ENCODE results near the gene BRICD5.
A peak's percentile ranks its signal among the peaks of the same experiment; 100 is the strongest.
"Not testable (repeated sequence)": the region's sequence is repeated elsewhere in the genome, so short reads cannot be mapped to it uniquely, and the experiment has no call there.

The BRICD5 gene
- 0 to 6.8 (median 2.2) reads per million in 18 experiments for total RNA-seq

GRCh38 chr16:2210386-2211365 is at the start of gene BRICD5:
TSS of gene BRICD5 (minus strand) at chr16:2210863. CDS start at chr16:2210833, 30 bp downstream.
- DNase-seq: no peak

GRCh38 chr16:2260250-2260649 is 49.6 kb upstream of the BRICD5 start:
- DNase-seq: no peak

GRCh38 chr16:2258530-2258929 is 47.9 kb upstream of the BRICD5 start:
- not testable (repeated sequence) for DNase-seq

- DNase-seq: no peak
Observed at GRCh38 chr16:2257726-2258125, 47.1 kb upstream of the BRICD5 start.

GRCh38 chr16:2256531-2257140 is 46.0 kb upstream of the BRICD5 start:
- DNase-seq: no peak

- no peak for DNase-seq
Observed at GRCh38 chr16:2253293-2253692, 42.6 kb upstream of the BRICD5 start.

- no peak for DNase-seq
Observed at GRCh38 chr16:2252806-2253148, 42.1 kb upstream of the BRICD5 start.

GRCh38 chr16:2251296-2252111 is 40.8 kb upstream of the BRICD5 start, which contains the start of gene ECI1:
TSS of gene ECI1 (minus strand) at chr16:2251587. CDS start at chr16:2251566, 21 bp downstream.
- peak; percentile 96 to 97 for DNase-seq

- peak; percentile 26 to 34 for DNase-seq
Observed at GRCh38 chr16:2250652-2251295, 40.1 kb upstream of the BRICD5 start.

GRCh38 chr16:2246301-2246885 is 35.7 kb upstream of the BRICD5 start:
- DNase-seq: no peak

GRCh38 chr16:2244926-2245795 is 34.5 kb upstream of the BRICD5 start:
- no peak for DNase-seq

GRCh38 chr16:2244301-2244700 is 33.6 kb upstream of the BRICD5 start:
- no peak for DNase-seq

GRCh38 chr16:2243781-2244180 is 33.1 kb upstream of the BRICD5 start:
- no peak for DNase-seq

GRCh38 chr16:2243031-2243528 is 32.4 kb upstream of the BRICD5 start:
- DNase-seq: no peak

- peak in 1 of 2 donors; percentile 36 for DNase-seq
Observed at GRCh38 chr16:2242598-2242997, 31.9 kb upstream of the BRICD5 start.

- DNase-seq: not testable (repeated sequence)
Observed at GRCh38 chr16:2240331-2240730, 29.7 kb upstream of the BRICD5 start.

- DNase-seq: no peak
Observed at GRCh38 chr16:2238838-2239675, 28.4 kb upstream of the BRICD5 start.

- no peak for DNase-seq
Observed at GRCh38 chr16:2238150-2238837, 27.6 kb upstream of the BRICD5 start.

All from inflammatory macrophage (primary cell).